Gastrocnemius medialis (tissue), 4 donors: ENCODE results near the gene CCDC196. TPM values are rescaled to one million over a fixed set of nuclear protein-coding genes. Genes with fewer than 3 reads are reported as not detected.
A peak's percentile ranks its signal among the peaks of the same experiment; 100 is the strongest.

Experiments used
- ATAC-seq, 2 donors: fragments of 150-250 bp; one replicate each; pipeline ENCODE4 v1.9.1; 2016
- DNase-seq, 2 donors: peaks; one replicate each; pipeline ENCODE4 v3.0.0-alpha.2; 2019
- H3K27ac ChIP-seq, 4 donors: fragments of 200-600 bp; sonication (generic); 1 replicate in 1 of 4; 2 replicates in 3 of 4; pipeline ENCODE4 v1.5.1; 2016 to 2018; ENCODE audit warnings: mild to moderate bottlenecking in 2 of 4, moderate library complexity in 1 of 4
- H3K27me3 ChIP-seq, 3 donors: fragments of 200-600 bp; sonication (generic) in 2 of 3; 1 replicate in 1 of 3; 2 replicates in 2 of 3; pipeline versions ENCODE4 v1.5.1 to v1.6.0; 2016 to 2019; ENCODE audit warnings: mild to moderate bottlenecking in 1 of 3, moderate library complexity in 1 of 3
- H3K36me3 ChIP-seq, 2 donors: fragments of 200-600 bp; sonication (generic) in 1 of 2; one replicate each; pipeline ENCODE4 v1.5.1; 2017 to 2018
- H3K4me1 ChIP-seq, 2 donors: fragments of 200-600 bp; sonication (generic) in 1 of 2; one replicate each; pipeline ENCODE4 v1.5.1; 2016 to 2017; ENCODE audit warnings: mild to moderate bottlenecking in 2 of 2
- H3K4me3 ChIP-seq, 4 donors: fragments of 200-600 bp; sonication (generic) in 3 of 4; 1 replicate in 1 of 4; 2 replicates in 3 of 4; pipeline ENCODE4 v1.5.1; 2016 to 2019; ENCODE audit warnings: mild to moderate bottlenecking in 2 of 4
- H3K9me3 ChIP-seq, 3 donors: fragments of 200-600 bp; sonication (generic) in 2 of 3; 1 replicate in 1 of 3; 2 replicates in 2 of 3; pipeline ENCODE4 v1.5.1; 2016 to 2019
- CTCF ChIP-seq, 5 experiments: fragments of 450-650 bp in 3 of 5; fragments of 200-600 bp in 2 of 5; sonication (generic) in 2 of 5; IDR thresholded peaks in 4 of 5; conservative IDR thresholded peaks in 1 of 5; 1 replicate in 4 of 5; 2 replicates in 1 of 5; pipeline ENCODE4 v1.5.1; 2016 to 2019; ENCODE audit warnings: antibody characterized with exemption in 5 of 5, mild to moderate bottlenecking in 3 of 5, moderate library complexity in 3 of 5
- POLR2A ChIP-seq, 2 donors: fragments of 450-650 bp; IDR thresholded peaks; one replicate each; pipeline ENCODE4 v1.6.1; 2017; ENCODE audit warnings: antibody characterized with exemption in 2 of 2, mild to moderate bottlenecking in 2 of 2, moderate library complexity in 2 of 2
- in situ Hi-C, 4 donors: fragments of 200-750 bp; cut with MboI; loops; one replicate each; pipeline versions ENCODE4 v1.15.0 to v1.8.0; 2017; ENCODE audit warnings: low sequenced_read_pairs in 4 of 4
- intact Hi-C: fragments of 100-400 bp; cut with DNase I; formaldehyde crosslinking; loops from one replicate; pipeline ENCODE4 v1.15.1; 2023; ENCODE audit warnings: low total_unique reads
- total RNA-seq, 4 donors: library from RNA; depleted of rRNA; stranded (reverse); fragments of >200 nt; gene quantifications; one replicate each; pipeline versions ENCODE4 v1.1.0 to v1.2.3, GENCODE V29; 2016

The CCDC196 gene
- total RNA-seq, 4 donors from 2014 or later, result not detected

- intact Hi-C loops (no loop called here), in situ Hi-C loops (no loop called here)
- TF ChIP-seq POLR2A (IDR thresholded peaks at IDR 0.05) (no peak), CTCF (IDR thresholded peaks at IDR 0.05 in 4 of 5, conservative IDR thresholded peaks at IDR 0.05 in 1 of 5) (no peak)
- Histone ChIP-seq H3K36me3 (no peaks in the 10 kb centered on the region), H3K27me3 (no peaks in the 10 kb centered on the region), H3K27ac (no peak overlapping the region), H3K9me3 (no peaks in the 10 kb centered on the region), H3K4me3 (no peak overlapping the region), H3K4me1 (peaks cover 0 to 3% of the 10 kb centered on the region in 2 donors)
- ATAC-seq, result no peak
- no peak for DNase-seq
Observed at GRCh38 chr14:66490143-66491111, 4.3 kb downstream of the CCDC196 start.

- ATAC-seq (no peak), DNase-seq (no peak)
- Histone ChIP-seq H3K4me1 (peaks cover 3 to 5% of the 10 kb centered on the region in 2 donors), H3K36me3 (no peaks in the 10 kb centered on the region), H3K4me3 (no peak overlapping the region), H3K27me3 (no peaks in the 10 kb centered on the region), H3K9me3 (no peaks in the 10 kb centered on the region), H3K27ac (no peak overlapping the region)
- no peak for TF ChIP-seq CTCF (IDR thresholded peaks at IDR 0.05 in 4 of 5, conservative IDR thresholded peaks at IDR 0.05 in 1 of 5)
- TF ChIP-seq POLR2A (IDR thresholded peaks at IDR 0.05), result no peak
- in situ Hi-C loops (no loop called here), intact Hi-C loops (no loop called here)
Observed at GRCh38 chr14:66493750-66494149, 7.6 kb downstream of the CCDC196 start.

- peaks cover 0 to 5% of the 10 kb centered on the region in 2 donors for H3K4me1 ChIP-seq
- no peaks in the 10 kb centered on the region for H3K36me3 ChIP-seq
- intact Hi-C loops, result loop anchor here (5.0 kb wide), 2 partner anchors 52 to 72 kb away; no protein-coding TSS in a partner anchor
- no peak overlapping the region for H3K27ac ChIP-seq
- H3K9me3 ChIP-seq, result no peaks in the 10 kb centered on the region
- peak; percentile 88 to 97 for ATAC-seq
- H3K4me3 ChIP-seq, result peak overlapping the region in 2 of 4 donors; percentile 12 to 19
- in situ Hi-C loops, result no loop called here
- peak; percentile 29 to 31 for DNase-seq
- no peaks in the 10 kb centered on the region for H3K27me3 ChIP-seq
- TF ChIP-seq CTCF (IDR thresholded peaks at IDR 0.05 in 4 of 5, conservative IDR thresholded peaks at IDR 0.05 in 1 of 5) (peak; percentile 43 to 85 (median 68)), POLR2A (IDR thresholded peaks at IDR 0.05) (no peak)
Observed at GRCh38 chr14:66495218-66496098, 9.3 kb downstream of the CCDC196 start.

- no peaks in the 10 kb centered on the region for H3K9me3 ChIP-seq
- ATAC-seq, result no peak
- in situ Hi-C loops, result no loop called here
- no peak for DNase-seq
- no peaks in the 10 kb centered on the region for H3K27me3 ChIP-seq
- intact Hi-C loops, result loop anchor here (5.0 kb wide), 2 partner anchors 51 to 71 kb away; no protein-coding TSS in a partner anchor
- no peak overlapping the region for H3K4me3 ChIP-seq
- H3K36me3 ChIP-seq, result no peaks in the 10 kb centered on the region
- TF ChIP-seq POLR2A (IDR thresholded peaks at IDR 0.05), result no peak
- TF ChIP-seq CTCF (IDR thresholded peaks at IDR 0.05 in 4 of 5, conservative IDR thresholded peaks at IDR 0.05 in 1 of 5), result no peak
- no peak overlapping the region for H3K27ac ChIP-seq
- H3K4me1 ChIP-seq, result peaks cover 0 to 5% of the 10 kb centered on the region in 2 donors
Observed at GRCh38 chr14:66496188-66496807, 10.1 kb downstream of the CCDC196 start.
